ENCODE measurements around the gene STOML2.
"Not testable (repeated sequence)": the region's sequence is repeated elsewhere in the genome, so short reads cannot be mapped to it uniquely, and the experiment has no call there.

STOML2 gene

GRCh38 chr9:35102769-35103659, at the start of gene STOML2:
Gene STOML2 (minus strand): TSS chr9:35103131. CDS start chr9:35103094, 37 bp downstream.
- peak; percentile 97 for DNase-seq (ENCODE audit: low read depth)

DNA sequence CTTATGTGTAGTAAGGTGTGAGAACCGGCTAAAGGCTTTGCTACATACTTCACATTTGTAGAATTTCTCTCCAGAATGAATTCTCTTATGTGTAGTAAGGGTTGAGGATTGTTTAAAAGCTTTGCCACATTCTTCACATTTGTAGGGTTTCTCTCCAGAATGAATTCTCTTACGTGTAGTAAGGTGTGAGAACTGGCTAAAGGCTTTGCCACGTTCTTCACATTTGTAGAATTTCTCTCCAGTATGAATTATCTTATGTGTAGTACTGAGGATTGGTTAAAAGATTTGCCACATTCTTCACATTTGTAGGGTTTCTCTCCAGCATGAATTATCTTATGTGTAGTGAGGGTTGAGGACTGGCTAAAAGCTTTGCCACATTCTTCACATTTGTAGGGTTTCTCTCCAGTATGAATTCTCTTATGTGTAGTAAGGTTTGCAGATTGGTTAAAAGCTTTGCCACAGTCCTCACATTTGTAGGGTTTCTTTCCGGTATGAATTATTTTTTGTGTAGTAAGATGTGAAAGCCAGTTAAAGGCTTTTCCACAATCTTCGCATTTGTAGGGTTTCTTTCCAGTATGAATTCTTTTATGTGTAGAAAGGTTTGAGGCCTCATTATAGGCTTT, 45.1 kb upstream of the STOML2 start:
- not testable (repeated sequence) for DNase-seq (ENCODE audit: low read depth)

DNA sequence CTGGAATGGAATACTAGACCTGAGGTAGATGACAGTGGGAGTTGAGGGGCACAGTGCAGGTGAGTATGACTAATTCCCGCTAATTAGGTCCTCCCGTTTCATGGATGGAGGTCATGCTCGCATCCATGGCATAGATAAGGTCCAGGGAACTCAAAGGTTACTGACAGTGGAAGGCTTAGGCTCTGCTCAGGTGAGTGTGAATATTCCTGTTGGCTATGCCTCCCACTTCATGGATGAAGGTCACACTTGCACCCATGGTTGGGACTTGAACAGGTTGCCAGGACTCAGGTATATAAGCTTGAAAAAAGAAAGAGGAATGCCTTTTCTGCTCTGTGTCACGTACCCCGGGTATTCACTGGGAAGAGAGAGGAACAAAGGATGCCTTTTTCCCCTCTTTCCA, 39.1 kb upstream of the STOML2 start:
- DNase-seq (ENCODE audit: low read depth), result no peak

GRCh38 chr9:35140093-35140492, 37.2 kb upstream of the STOML2 start:
- no peak for DNase-seq (ENCODE audit: low read depth)

- DNase-seq (ENCODE audit: low read depth), result peak; percentile 16
Measured at GRCh38 chr9:35136866-35137265, 33.9 kb upstream of the STOML2 start.

GRCh38 chr9:35135988-35136387, 33.1 kb upstream of the STOML2 start:
- no peak for DNase-seq (ENCODE audit: low read depth)

- peak; percentile 61 for DNase-seq (ENCODE audit: low read depth)
Measured at GRCh38 chr9:35134920-35135319, 32.0 kb upstream of the STOML2 start.

DNA sequence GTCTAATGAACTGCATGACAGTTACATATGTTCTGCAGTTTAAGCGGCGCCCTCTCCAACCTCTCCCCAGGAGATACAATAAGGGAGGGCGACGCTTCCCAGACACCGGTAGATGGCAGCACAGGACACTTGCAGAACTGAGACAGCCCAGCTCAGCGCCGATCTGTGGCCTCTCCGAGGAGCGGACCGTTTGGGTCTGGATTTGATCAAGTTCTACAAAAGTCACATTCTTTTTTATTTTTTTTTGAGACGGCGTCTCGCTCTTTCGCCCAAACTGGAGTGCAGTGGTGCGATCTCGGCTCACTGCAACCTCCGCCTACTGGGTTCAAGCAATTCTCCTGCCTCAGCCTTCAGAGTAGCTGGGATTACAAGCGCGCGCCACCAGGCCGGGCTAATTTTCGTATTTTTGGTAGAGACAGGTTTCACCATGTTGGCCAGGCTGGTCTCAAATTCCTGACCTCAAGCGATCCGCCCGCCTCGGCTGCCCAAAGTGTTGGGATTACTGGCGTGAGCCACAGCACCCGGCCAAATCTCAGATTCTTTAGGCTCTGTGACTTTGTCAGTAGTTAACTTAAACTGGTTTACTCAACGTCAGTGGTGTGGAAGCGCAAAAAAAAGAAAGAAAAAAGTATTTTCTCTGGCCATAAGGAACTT, 14.1 kb upstream of the STOML2 start:
- DNase-seq (ENCODE audit: low read depth), result peak; percentile 86

DNA sequence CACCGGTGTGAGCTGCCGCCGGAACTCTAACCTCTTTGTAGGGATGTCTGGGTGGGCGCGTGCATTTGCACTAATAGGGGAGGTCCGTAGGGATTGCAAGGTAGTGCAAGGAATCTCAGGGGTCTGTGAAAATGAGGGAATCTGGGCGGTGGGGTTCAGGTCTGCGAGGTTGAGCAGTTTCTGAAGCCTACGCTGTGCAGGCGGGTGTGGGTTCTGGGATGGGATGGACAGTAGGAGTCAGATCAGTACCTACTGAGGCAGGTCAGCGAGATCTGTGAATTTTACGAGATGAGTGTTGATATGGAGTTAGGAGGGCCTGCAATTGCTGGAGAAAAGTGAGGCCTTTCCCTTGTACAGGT, 13.6 kb upstream of the STOML2 start:
- no peak for DNase-seq (ENCODE audit: low read depth)

GRCh38 chr9:35115680-35116538, 13.0 kb upstream of the STOML2 start, which contains the start of gene ATOSB:
Gene ATOSB (minus strand): TSS chr9:35115862. CDS start chr9:35108274, 7,588 bp downstream.
- peak; percentile 94 for DNase-seq (ENCODE audit: low read depth)

GRCh38 chr9:35114840-35115628, 12.1 kb upstream of the STOML2 start:
- DNase-seq (ENCODE audit: low read depth), result peak; percentile 44

DNA sequence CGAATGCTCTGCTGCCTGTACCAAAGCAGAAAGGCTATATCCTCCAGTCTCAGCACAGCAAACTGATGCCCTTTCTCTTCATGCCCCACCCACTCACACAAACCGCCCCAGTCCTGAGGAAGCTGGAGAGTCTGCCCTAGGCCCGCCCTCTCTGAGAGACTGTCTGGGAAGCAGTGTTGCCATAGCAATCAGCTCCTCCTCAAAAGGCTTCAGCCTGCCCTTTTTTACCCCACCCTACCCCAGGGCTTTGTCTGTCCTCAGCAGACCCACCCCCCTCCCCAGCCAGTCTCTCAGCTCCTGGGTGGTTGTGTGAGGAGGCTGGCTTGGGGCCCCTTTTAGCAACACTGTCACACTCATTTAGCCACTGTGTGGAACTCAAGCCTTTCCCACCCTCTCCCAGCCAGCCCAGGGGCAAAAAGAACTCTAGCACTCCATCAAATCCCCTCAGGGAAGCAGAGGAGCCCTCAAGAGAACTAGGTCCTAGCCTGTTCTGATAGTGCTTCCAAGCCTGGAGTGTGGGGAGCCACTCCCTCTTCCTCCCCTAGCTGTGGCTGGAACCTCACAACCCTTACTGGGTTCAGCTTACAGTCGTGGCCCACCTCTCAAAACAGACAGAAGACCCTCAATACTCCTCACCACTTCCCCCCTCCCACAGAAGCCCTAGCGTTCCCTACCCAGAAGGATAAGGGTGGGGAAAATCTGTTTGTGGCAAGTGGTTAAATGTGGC, 11.3 kb upstream of the STOML2 start:
- peak; percentile 94 for DNase-seq (ENCODE audit: low read depth)

- peak; percentile 70 for DNase-seq (ENCODE audit: low read depth)
Measured at GRCh38 chr9:35112257-35113020, 9.5 kb upstream of the STOML2 start.

DNA sequence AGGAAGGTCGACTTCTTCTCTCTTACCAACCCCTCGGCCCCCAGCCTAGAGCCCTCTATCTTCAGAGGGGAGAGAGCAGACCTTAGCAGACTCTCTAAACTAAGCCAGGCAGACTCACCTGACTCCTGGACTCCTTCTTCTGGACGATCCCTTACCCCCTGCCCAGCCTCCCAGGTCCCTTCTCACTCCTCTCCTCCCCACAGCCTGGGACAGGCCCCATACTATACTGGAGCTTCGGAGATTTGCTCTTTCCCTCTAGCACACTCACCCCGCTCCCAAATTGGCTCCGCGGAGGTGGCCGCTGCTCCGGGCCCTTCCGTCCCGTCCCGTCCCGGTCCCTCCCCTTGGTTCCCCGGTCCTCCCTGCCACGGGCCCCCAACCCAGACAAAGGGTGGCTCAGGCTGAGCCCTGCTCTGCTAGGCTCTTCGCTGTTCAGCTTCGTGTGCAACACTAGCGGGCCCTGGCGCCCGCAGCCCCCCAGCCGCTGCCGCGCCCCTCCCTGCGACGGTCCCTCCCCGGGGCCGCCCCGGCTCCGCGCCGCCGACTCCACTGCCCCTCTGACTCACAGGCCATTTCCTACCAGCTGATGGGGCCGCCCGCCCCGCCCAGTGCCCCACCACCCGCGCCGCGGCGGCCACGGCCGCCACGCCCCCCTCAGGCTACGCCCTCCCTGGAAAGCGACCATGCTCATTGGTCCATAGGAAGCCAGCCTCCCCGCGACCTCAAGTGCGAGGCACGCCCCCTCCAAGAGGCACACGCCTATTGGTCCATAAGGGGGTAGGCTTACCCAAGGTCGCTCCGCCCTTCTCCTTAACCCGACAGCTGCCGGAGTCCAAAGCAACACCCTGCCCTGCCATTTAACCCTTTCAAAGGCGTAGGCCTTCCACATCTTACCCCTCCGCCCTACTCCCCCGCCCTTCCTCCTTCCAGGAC, 8.3 kb upstream of the STOML2 start:
- DNase-seq (ENCODE audit: low read depth), result peak; percentile 99

DNA sequence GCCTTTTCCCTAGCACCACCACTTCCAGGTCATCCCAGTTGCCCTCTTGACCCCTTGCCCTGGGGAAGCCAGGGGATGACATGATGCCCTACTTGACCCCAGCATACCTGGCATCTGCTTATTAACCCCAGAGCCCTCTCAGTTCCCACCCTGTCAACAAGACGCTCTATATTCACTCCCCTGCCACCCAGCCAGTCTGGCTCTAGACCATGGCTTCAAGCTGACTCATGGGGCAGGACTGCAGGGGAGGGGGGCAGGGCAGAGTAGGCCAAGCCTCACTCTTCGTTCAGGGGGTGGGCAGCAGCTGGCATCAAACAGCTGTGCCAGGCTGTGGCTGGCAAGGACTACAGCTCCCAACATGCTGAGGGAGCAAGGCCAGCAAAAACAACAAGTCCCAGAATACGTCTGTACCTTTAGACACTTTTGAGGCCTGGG, 7.4 kb upstream of the STOML2 start:
- peak; percentile 63 for DNase-seq (ENCODE audit: low read depth)

GRCh38 chr9:35108946-35109575, 6.1 kb upstream of the STOML2 start:
- no peak for DNase-seq (ENCODE audit: low read depth)

- no peak for DNase-seq (ENCODE audit: low read depth)
Measured at GRCh38 chr9:35108461-35108860, 5.5 kb upstream of the STOML2 start.
